ENCODE results near the gene NMNAT3. TPM values are rescaled to one million over a fixed set of nuclear protein-coding genes. Genes with fewer than 3 reads are reported as not detected.

NMNAT3 gene
- total RNA-seq, 2 donors from 2014 or later, result 4.5 to 4.6 TPM

GRCh38 chr3:139533781-139534454 is 143.9 kb downstream of the NMNAT3 start:
- no peak for TF ChIP-seq CTCF (IDR thresholded peaks at IDR 0.05)
- no peak for DNase-seq
- Histone ChIP-seq H3K27ac (peak overlapping the region; percentile 16), H3K9ac (ENCODE audit: low read depth in 2 of 2, low read length in 2 of 2) (no peak overlapping the region), H3K4me1 (no peaks in the 10 kb centered on the region), H3K36me3 (no peaks in the 10 kb centered on the region), H3K9me3 (no peaks in the 10 kb centered on the region), H3K4me3 (no peak overlapping the region), H3K27me3 (no peaks in the 10 kb centered on the region)
- intact Hi-C loops (cut with DNase I), result no loop called here

- no peak for DNase-seq
- intact Hi-C loops (cut with DNase I), result no loop called here
- TF ChIP-seq CTCF (IDR thresholded peaks at IDR 0.05), result no peak
- Histone ChIP-seq H3K27me3 (no peaks in the 10 kb centered on the region), H3K4me3 (no peak overlapping the region), H3K36me3 (no peaks in the 10 kb centered on the region), H3K9me3 (no peaks in the 10 kb centered on the region), H3K4me1 (no peaks in the 10 kb centered on the region), H3K9ac (ENCODE audit: low read depth in 2 of 2, low read length in 2 of 2) (no peak overlapping the region), H3K27ac (no peak overlapping the region)
Measured at GRCh38 chr3:139532976-139533375, 144.8 kb downstream of the NMNAT3 start.

GRCh38 chr3:139530717-139531116 is 147.1 kb downstream of the NMNAT3 start:
- Histone ChIP-seq H3K4me3 (no peak overlapping the region), H3K9ac (ENCODE audit: low read depth in 2 of 2, low read length in 2 of 2) (no peak overlapping the region), H3K27ac (no peak overlapping the region), H3K27me3 (no peaks in the 10 kb centered on the region), H3K36me3 (no peaks in the 10 kb centered on the region), H3K4me1 (no peaks in the 10 kb centered on the region), H3K9me3 (no peaks in the 10 kb centered on the region)
- intact Hi-C loops (cut with DNase I), result no loop called here
- DNase-seq, result no peak
- TF ChIP-seq CTCF (IDR thresholded peaks at IDR 0.05), result no peak

- Histone ChIP-seq H3K4me3 (no peak overlapping the region), H3K27me3 (no peaks in the 10 kb centered on the region), H3K36me3 (no peaks in the 10 kb centered on the region), H3K9ac (ENCODE audit: low read depth in 2 of 2, low read length in 2 of 2) (no peak overlapping the region), H3K9me3 (no peaks in the 10 kb centered on the region), H3K4me1 (no peaks in the 10 kb centered on the region), H3K27ac (no peak overlapping the region)
- intact Hi-C loops (cut with DNase I), result no loop called here
- TF ChIP-seq CTCF (IDR thresholded peaks at IDR 0.05), result no peak
- no peak for DNase-seq
Measured at GRCh38 chr3:139529662-139530061, 148.1 kb downstream of the NMNAT3 start.

- no peak for TF ChIP-seq CTCF (IDR thresholded peaks at IDR 0.05)
- Histone ChIP-seq H3K27me3 (no peaks in the 10 kb centered on the region), H3K4me1 (no peaks in the 10 kb centered on the region), H3K4me3 (no peak overlapping the region), H3K36me3 (no peaks in the 10 kb centered on the region), H3K9me3 (no peaks in the 10 kb centered on the region), H3K27ac (no peak overlapping the region), H3K9ac (ENCODE audit: low read depth in 2 of 2, low read length in 2 of 2) (no peak overlapping the region)
- intact Hi-C loops (cut with DNase I), result no loop called here
- no peak for DNase-seq
Measured at GRCh38 chr3:139528924-139529323, 148.8 kb downstream of the NMNAT3 start.

Measured in colonic mucosa (tissue), 4 donors.